ENCODE measurements around the gene GTPBP4. TPM values are rescaled to one million over a fixed set of nuclear protein-coding genes. Genes with fewer than 3 reads are reported as not detected.
A peak's percentile ranks its signal among the peaks of the same experiment; 100 is the strongest.

Gene GTPBP4
- total and polyA plus RNA-seq, 9 of the 15 experiments (the other 6 are each of a cell fraction or from before 2014, with no cell fraction given): 79.0 to 155 (median 128) TPM

GRCh38 chr10:987870-988666, at the start of gene GTPBP4 (continued):
- TF ChIP-seq DACH1 (IDR thresholded peaks at IDR 0.05; ENCODE audit: partially characterized antibody) (no peak), ETS1 (conservative IDR thresholded peaks at IDR 0.05; ENCODE audit: control insufficient read depth, low read depth, low read length) (peak; percentile 61), ZSCAN32 (CRISPR knock-in tag; IDR thresholded peaks at IDR 0.05) (no peak), RFX7 (CRISPR knock-in tag; IDR thresholded peaks at IDR 0.05) (no peak), POLR3G (IDR thresholded peaks at IDR 0.05; ENCODE audit: extremely low read depth, insufficient read length, insufficient replicate concordance) (no peak), EZH2 (IDR thresholded peaks at IDR 0.05; ENCODE audit: borderline replicate concordance, low read depth, low read length) (no peak), GATAD2B (IDR thresholded peaks at IDR 0.05; ENCODE audit: borderline replicate concordance) (no peak), MCM3 (IDR thresholded peaks at IDR 0.05) (no peak), CCNT2 (IDR thresholded peaks at IDR 0.05; ENCODE audit: borderline replicate concordance, extremely low read depth, insufficient read length, low read depth, low read length) (peak; percentile 15), SOX6 (IDR thresholded peaks at IDR 0.05) (peak; percentile 46), KDM5B (IDR thresholded peaks at IDR 0.05; ENCODE audit: insufficient replicate concordance, low read depth, low read length) (peak; percentile 77), TCF7L2 (IDR thresholded peaks at IDR 0.05; ENCODE audit: low read depth, low read length) (no peak), GATAD2A (IDR thresholded peaks at IDR 0.05) (no peak), SMC3 (conservative IDR thresholded peaks at IDR 0.05; ENCODE audit: insufficient read depth, low read depth, low read length) (0 out of 2 replicates have a peak, but pooled peaks have one; percentile 12), TRIM24 (IDR thresholded peaks at IDR 0.05) (peak in 1 of 2 experiments; percentile 59; a peak in 1 of 4 replicates), MNT (conservative IDR thresholded peaks at IDR 0.05) (peak; percentile 95 to 98), TSHZ1 (CRISPR knock-in tag; IDR thresholded peaks at IDR 0.05) (no peak), GTF2E2 (tag; IDR thresholded peaks at IDR 0.05) (no peak), LEF1 (IDR thresholded peaks at IDR 0.05) (no peak), EP300 (IDR thresholded peaks at IDR 0.05; ENCODE audit: low read length) (peak; percentile 30)
- TF ChIP-seq, protein P1, sequence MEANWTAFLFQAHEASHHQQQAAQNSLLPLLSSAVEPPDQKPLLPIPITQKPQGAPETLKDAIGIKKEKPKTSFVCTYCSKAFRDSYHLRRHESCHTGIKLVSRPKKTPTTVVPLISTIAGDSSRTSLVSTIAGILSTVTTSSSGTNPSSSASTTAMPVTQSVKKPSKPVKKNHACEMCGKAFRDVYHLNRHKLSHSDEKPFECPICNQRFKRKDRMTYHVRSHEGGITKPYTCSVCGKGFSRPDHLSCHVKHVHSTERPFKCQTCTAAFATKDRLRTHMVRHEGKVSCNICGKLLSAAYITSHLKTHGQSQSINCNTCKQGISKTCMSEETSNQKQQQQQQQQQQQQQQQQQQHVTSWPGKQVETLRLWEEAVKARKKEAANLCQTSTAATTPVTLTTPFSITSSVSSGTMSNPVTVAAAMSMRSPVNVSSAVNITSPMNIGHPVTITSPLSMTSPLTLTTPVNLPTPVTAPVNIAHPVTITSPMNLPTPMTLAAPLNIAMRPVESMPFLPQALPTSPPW (CRISPR knock-in tag; IDR thresholded peaks at IDR 0.05): peak; percentile 26; the same call in 1 of the 2 replicates

Data from K562 (cell line).